ENCODE data around the gene SLC6A13. TPM values are rescaled to one million over a fixed set of nuclear protein-coding genes. Genes with fewer than 3 reads are reported as not detected.

The SLC6A13 gene
- total RNA-seq, 1 experiment from 2014 or later: not detected

DNA sequence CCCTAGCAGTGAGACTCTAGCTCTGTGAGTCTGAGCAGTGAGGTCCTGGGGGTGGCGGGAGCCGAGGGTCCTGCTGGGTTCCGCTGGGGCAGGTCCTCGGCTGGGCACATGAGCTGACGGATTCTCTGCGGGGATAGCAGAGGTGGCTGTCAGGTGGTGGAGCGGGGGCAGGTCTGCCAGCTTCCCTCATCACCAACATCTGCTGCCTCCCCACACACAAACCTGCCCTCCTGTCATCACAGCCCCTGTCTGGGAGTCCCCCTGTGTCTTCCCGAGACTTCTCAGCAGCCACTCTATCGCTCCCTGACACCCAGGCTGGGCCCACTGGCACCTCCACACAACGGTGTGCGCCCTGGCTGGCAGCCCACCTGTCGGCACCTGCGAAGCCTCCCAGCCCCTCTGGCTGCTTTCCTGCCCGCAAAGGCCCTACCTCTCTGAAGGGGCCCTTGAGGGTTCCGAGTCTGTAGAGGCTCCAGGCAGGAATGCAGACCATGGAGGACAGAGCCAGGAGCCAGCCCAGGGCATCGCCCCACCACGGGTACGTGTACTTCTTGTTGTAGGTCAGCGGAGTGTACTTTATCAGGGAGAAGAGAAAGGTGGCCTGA is 41.6 kb downstream of the SLC6A13 start:
- ChIA-PET POLR2A (ENCODE audit: low non-redundant PET) (no interaction called here), CTCF (no interaction called here)
- H3K4me3 ChIP-seq (ENCODE audit: low read depth, low read length, poor library complexity, severe bottlenecking): no peak overlapping the region

DNA sequence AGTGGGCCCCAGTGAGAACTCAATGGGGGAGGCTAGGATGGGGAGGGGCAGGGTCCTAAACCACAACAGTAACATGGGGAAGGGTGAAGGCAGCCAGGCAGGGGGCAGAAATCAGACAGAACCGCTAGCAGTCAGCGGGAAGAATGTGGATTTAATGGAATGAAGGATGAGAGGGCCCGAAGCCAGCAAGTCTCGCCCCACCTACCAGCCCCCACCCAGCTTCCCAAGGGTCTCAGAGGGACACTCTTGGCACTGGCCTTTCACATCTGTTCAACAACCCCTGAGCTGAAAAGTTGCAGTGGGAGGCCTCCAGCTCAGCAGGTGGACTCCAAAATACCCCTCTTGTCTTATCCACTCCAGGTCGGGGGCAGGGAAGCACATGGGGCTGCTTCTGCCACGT is 42.1 kb downstream of the SLC6A13 start:
- intact Hi-C loops (cut with micrococcal nuclease; ENCODE audit: unreplicated experiment): no loop called here
- no TSS peak for BruUV-seq (replicated peaks)
- no peaks in the 10 kb centered on the region for H3K36me3 ChIP-seq (ENCODE audit: insufficient read depth, low read length, poor library complexity, severe bottlenecking)
- ChIA-PET POLR2A (ENCODE audit: low non-redundant PET) (no interaction called here), CTCF (interaction anchor here (0.8 to 1.0 kb wide), 2 partner anchors 13 to 22 kb away, joined by 5 to 6 read pairs; no protein-coding TSS in a partner anchor)
- H3K4me1 ChIP-seq (ENCODE audit: insufficient read depth, low read length, poor library complexity, severe bottlenecking): no peaks in the 10 kb centered on the region
- no peak for DNase-seq (ENCODE audit: low spot score)
- no peaks in the 10 kb centered on the region for H3K9me3 ChIP-seq (ENCODE audit: low read depth, low read length, poor library complexity, severe bottlenecking)
- no peak for TF ChIP-seq EZH2 (IDR thresholded peaks at IDR 0.05; ENCODE audit: borderline replicate concordance, low read depth, low read length, poor library complexity, severe bottlenecking)
- TF ChIP-seq, protein P1, sequence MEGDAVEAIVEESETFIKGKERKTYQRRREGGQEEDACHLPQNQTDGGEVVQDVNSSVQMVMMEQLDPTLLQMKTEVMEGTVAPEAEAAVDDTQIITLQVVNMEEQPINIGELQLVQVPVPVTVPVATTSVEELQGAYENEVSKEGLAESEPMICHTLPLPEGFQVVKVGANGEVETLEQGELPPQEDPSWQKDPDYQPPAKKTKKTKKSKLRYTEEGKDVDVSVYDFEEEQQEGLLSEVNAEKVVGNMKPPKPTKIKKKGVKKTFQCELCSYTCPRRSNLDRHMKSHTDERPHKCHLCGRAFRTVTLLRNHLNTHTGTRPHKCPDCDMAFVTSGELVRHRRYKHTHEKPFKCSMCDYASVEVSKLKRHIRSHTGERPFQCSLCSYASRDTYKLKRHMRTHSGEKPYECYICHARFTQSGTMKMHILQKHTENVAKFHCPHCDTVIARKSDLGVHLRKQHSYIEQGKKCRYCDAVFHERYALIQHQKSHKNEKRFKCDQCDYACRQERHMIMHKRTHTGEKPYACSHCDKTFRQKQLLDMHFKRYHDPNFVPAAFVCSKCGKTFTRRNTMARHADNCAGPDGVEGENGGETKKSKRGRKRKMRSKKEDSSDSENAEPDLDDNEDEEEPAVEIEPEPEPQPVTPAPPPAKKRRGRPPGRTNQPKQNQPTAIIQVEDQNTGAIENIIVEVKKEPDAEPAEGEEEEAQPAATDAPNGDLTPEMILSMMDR (conservative IDR thresholded peaks at IDR 0.05; ENCODE audit: low read depth, low read length): no peak
- no peak overlapping the region for H3K4me3 ChIP-seq (ENCODE audit: low read depth, low read length, poor library complexity, severe bottlenecking)
- H3K27me3 ChIP-seq (replicated peaks; ENCODE audit: insufficient read depth, low read depth, low read length, poor library complexity): no peaks in the 10 kb centered on the region
- H3K27ac ChIP-seq (ENCODE audit: low read depth, low read length, poor library complexity, severe bottlenecking): no peak overlapping the region

More for the DNA sequence above, 41.6 kb downstream of the SLC6A13 start:
- H3K4me1 ChIP-seq (ENCODE audit: insufficient read depth, low read length, poor library complexity, severe bottlenecking): no peaks in the 10 kb centered on the region
- TF ChIP-seq, protein P1 (conservative IDR thresholded peaks at IDR 0.05; ENCODE audit: low read depth, low read length): no peak
- no peak for TF ChIP-seq EZH2 (IDR thresholded peaks at IDR 0.05; ENCODE audit: borderline replicate concordance, low read depth, low read length, poor library complexity, severe bottlenecking)
- no peaks in the 10 kb centered on the region for H3K36me3 ChIP-seq (ENCODE audit: insufficient read depth, low read length, poor library complexity, severe bottlenecking)
- no peaks in the 10 kb centered on the region for H3K27me3 ChIP-seq (replicated peaks; ENCODE audit: insufficient read depth, low read depth, low read length, poor library complexity)
- no peaks in the 10 kb centered on the region for H3K9me3 ChIP-seq (ENCODE audit: low read depth, low read length, poor library complexity, severe bottlenecking)
- no peak for DNase-seq (ENCODE audit: low spot score)
- H3K27ac ChIP-seq (ENCODE audit: low read depth, low read length, poor library complexity, severe bottlenecking): no peak overlapping the region
- intact Hi-C loops (cut with micrococcal nuclease; ENCODE audit: unreplicated experiment): no loop called here
- BruUV-seq (replicated peaks): no TSS peak

DNA sequence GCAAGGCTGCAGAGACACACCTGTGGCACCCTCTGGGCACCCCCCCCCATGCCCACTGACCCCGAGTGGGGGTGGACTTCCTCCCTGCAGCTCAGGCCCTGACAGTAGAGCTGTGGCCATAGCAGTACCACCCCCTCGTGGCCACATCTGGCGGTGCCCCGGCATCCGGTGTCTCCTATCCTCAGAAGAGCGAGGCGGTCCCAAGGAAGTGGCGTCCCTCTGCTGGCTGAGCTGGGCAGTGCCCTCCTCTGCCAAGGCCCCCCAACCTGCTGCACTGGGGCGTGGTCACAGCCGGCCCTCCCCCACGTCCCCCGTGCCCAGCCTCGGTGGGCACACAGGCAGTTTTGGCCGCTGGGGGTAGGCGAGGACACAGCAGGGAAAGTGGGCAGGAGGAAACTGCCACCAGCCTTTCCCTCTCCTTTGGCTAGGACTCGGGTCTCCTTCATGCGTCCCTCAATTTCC is 42.7 kb downstream of the SLC6A13 start:
- intact Hi-C loops (cut with micrococcal nuclease; ENCODE audit: unreplicated experiment): no loop called here
- no peaks in the 10 kb centered on the region for H3K36me3 ChIP-seq (ENCODE audit: insufficient read depth, low read length, poor library complexity, severe bottlenecking)
- no peak overlapping the region for H3K27ac ChIP-seq (ENCODE audit: low read depth, low read length, poor library complexity, severe bottlenecking)
- peak; percentile 79 for DNase-seq (ENCODE audit: low spot score)
- no peaks in the 10 kb centered on the region for H3K4me1 ChIP-seq (ENCODE audit: insufficient read depth, low read length, poor library complexity, severe bottlenecking)
- BruUV-seq (replicated peaks): no TSS peak
- H3K4me3 ChIP-seq (ENCODE audit: low read depth, low read length, poor library complexity, severe bottlenecking): no peak overlapping the region
- ChIA-PET CTCF (interaction anchor here (0.8 to 1.0 kb wide), 3 partner anchors 13 to 30 kb away, joined by 4 to 6 read pairs (median 5); no protein-coding TSS in a partner anchor), POLR2A (ENCODE audit: low non-redundant PET) (no interaction called here)
- H3K9me3 ChIP-seq (ENCODE audit: low read depth, low read length, poor library complexity, severe bottlenecking): no peaks in the 10 kb centered on the region
- TF ChIP-seq, protein P1 (conservative IDR thresholded peaks at IDR 0.05; ENCODE audit: low read depth, low read length): peak; percentile 82
- no peak for TF ChIP-seq EZH2 (IDR thresholded peaks at IDR 0.05; ENCODE audit: borderline replicate concordance, low read depth, low read length, poor library complexity, severe bottlenecking)
- H3K27me3 ChIP-seq (replicated peaks; ENCODE audit: insufficient read depth, low read depth, low read length, poor library complexity): no peaks in the 10 kb centered on the region
